GM04504 (cell line): ENCODE data around the gene IQGAP3.
"Not testable (repeated sequence)": the region's sequence is repeated elsewhere in the genome, so short reads cannot be mapped to it uniquely, and the experiment has no call there.

ENCODE experiments used
- DNase-seq: peaks from one replicate; pipeline ENCODE4 v3.0.0-alpha.2; 2012; ENCODE audit warnings: low read depth

The IQGAP3 gene

GRCh38 chr1:156592910-156593660 lies 20.7 kb upstream of the IQGAP3 start:
- no peak for DNase-seq

GRCh38 chr1:156592158-156592909 lies 20.0 kb upstream of the IQGAP3 start:
- DNase-seq, result no peak

- peak; percentile 11 for DNase-seq
Observed at GRCh38 chr1:156591432-156592157, 19.2 kb upstream of the IQGAP3 start, which contains the start of gene NAXE. Gene NAXE (plus strand): TSS chr1:156591776. CDS start chr1:156591805, 29 bp downstream.

GRCh38 chr1:156591181-156591431 lies 18.7 kb upstream of the IQGAP3 start:
- no peak for DNase-seq

GRCh38 chr1:156590326-156591180 lies 18.2 kb upstream of the IQGAP3 start:
- DNase-seq, result no peak

- no peak for DNase-seq
Observed at GRCh38 chr1:156589546-156589945, 17.2 kb upstream of the IQGAP3 start.

GRCh38 chr1:156587927-156588326 lies 15.6 kb upstream of the IQGAP3 start:
- DNase-seq, result not testable (repeated sequence)

GRCh38 chr1:156586892-156587477 lies 14.6 kb upstream of the IQGAP3 start:
- DNase-seq, result no peak

GRCh38 chr1:156586323-156586722 lies 14.0 kb upstream of the IQGAP3 start:
- DNase-seq, result no peak

GRCh38 chr1:156584813-156585212 lies 12.4 kb upstream of the IQGAP3 start:
- no peak for DNase-seq

- DNase-seq, result peak; percentile 43
Observed at GRCh38 chr1:156583821-156584622, 11.7 kb upstream of the IQGAP3 start.

GRCh38 chr1:156582388-156583017 lies 10.1 kb upstream of the IQGAP3 start:
- DNase-seq, result no peak

GRCh38 chr1:156581661-156582387 lies 9.5 kb upstream of the IQGAP3 start:
- DNase-seq, result no peak

GRCh38 chr1:156579472-156579871 lies 7.1 kb upstream of the IQGAP3 start, which contains the start of gene TTC24:
Gene TTC24 (plus strand): TSS chr1:156579723. CDS start chr1:156581365, 1,642 bp downstream.
- no peak for DNase-seq

- no peak for DNase-seq
Observed at GRCh38 chr1:156578055-156578454, 5.7 kb upstream of the IQGAP3 start.

- no peak for DNase-seq
Observed at GRCh38 chr1:156577550-156577949, 5.2 kb upstream of the IQGAP3 start.

GRCh38 chr1:156574039-156574633 lies 1.8 kb upstream of the IQGAP3 start:
- DNase-seq, result no peak

- no peak for DNase-seq
Observed at GRCh38 chr1:156572663-156573018, 276 bp upstream of the IQGAP3 start.

- DNase-seq, result peak; percentile 69
Observed at GRCh38 chr1:156571261-156571852, 1.0 kb downstream of the IQGAP3 start.
